ENCODE data around the gene SOHLH2. TPM values are rescaled to one million over a fixed set of nuclear protein-coding genes. Genes with fewer than 3 reads are reported as not detected.

SOHLH2 gene
- total RNA-seq, 4 donors from 2014 or later: 2.4 TPM; not detected in 3

DNA sequence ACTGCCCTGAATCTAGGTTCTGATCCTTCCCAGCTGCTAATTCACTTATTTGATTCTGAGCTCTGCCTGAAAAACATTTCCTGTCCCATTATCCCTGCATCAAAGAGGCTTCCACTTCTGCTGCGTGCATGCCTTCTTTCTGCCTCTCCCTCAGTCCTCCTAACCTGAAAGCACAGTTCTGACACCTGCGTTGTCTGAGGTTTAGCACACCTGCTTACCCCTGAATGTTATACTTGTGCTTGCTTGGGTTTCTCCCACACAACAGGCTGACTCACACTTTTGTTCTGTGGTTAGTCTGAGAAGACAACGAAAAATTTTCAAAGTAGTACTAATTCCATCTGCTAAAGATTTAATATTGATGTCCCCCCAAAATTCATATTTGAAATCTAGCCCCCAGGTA lies 3.1 kb upstream of the SOHLH2 start:
- no peak for ATAC-seq
- no peaks in the 10 kb centered on the region for H3K9me3 ChIP-seq
- H3K4me3 ChIP-seq: no peak overlapping the region
- no peak for DNase-seq
- in situ Hi-C loops (cut with MboI; ENCODE audit: low sequenced_read_pairs in 4 of 4) (no loop called here), intact Hi-C loops (cut with DNase I; ENCODE audit: low total_unique reads) (no loop called here)
- H3K27ac ChIP-seq: no peak overlapping the region
- no peak for TF ChIP-seq POLR2A (IDR thresholded peaks at IDR 0.05)
- TF ChIP-seq, protein P1, sequence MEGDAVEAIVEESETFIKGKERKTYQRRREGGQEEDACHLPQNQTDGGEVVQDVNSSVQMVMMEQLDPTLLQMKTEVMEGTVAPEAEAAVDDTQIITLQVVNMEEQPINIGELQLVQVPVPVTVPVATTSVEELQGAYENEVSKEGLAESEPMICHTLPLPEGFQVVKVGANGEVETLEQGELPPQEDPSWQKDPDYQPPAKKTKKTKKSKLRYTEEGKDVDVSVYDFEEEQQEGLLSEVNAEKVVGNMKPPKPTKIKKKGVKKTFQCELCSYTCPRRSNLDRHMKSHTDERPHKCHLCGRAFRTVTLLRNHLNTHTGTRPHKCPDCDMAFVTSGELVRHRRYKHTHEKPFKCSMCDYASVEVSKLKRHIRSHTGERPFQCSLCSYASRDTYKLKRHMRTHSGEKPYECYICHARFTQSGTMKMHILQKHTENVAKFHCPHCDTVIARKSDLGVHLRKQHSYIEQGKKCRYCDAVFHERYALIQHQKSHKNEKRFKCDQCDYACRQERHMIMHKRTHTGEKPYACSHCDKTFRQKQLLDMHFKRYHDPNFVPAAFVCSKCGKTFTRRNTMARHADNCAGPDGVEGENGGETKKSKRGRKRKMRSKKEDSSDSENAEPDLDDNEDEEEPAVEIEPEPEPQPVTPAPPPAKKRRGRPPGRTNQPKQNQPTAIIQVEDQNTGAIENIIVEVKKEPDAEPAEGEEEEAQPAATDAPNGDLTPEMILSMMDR (IDR thresholded peaks at IDR 0.05 in 4 of 5, conservative IDR thresholded peaks at IDR 0.05 in 1 of 5): no peak
- no peaks in the 10 kb centered on the region for H3K27me3 ChIP-seq
- H3K4me1 ChIP-seq: no peaks in the 10 kb centered on the region
- no peaks in the 10 kb centered on the region for H3K36me3 ChIP-seq

DNA sequence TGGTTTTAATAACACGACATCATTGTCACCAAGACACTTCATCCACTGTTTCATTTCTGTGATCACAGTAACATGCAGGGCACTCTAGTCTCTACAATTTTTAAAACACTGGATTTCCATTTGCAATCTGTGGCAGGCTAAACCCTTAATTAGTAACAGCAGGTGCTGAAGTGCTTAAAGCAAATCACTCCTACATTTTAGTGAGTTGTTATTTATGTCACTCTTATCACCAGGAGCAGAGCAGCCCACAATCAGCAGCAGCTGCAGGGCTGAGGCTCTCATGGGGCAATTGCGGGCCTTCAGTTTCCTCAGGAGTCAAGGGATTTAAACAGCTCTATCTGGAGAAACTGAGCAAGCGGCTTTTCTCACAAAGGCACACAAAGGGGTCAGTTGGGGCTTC lies 1.6 kb downstream of the SOHLH2 start:
- ATAC-seq: no peak
- in situ Hi-C loops (cut with MboI; ENCODE audit: low sequenced_read_pairs in 4 of 4): no loop called here

DNA sequence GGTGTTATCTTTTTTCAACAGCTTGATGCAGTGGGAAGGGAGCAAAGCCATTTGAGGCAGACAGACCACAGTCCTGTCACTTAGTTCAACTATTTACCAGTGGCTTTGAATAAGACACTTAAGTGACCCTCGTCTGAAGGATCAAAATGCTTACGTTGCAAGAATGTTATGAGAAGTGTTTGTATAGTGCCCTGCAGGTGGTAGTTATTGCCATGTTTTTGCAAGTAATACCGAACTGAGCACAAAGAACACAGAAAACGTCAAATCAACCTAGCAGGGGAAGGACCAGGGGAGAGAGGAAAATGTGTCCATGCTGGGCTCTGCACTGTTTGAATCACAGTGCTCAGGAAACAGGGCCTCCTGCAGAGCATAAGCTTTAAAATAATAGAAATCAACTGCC lies 2.8 kb downstream of the SOHLH2 start:
- intact Hi-C loops (cut with DNase I; ENCODE audit: low total_unique reads): no loop called here
- ATAC-seq: no peak

More for the DNA sequence above, 1.6 kb downstream of the SOHLH2 start:
- Histone ChIP-seq H3K4me1 (no peaks in the 10 kb centered on the region), H3K4me3 (no peak overlapping the region), H3K9me3 (no peaks in the 10 kb centered on the region), H3K27ac (no peak overlapping the region), H3K27me3 (no peaks in the 10 kb centered on the region), H3K36me3 (no peaks in the 10 kb centered on the region)
- no peak for DNase-seq
- TF ChIP-seq, protein P1 (IDR thresholded peaks at IDR 0.05 in 4 of 5, conservative IDR thresholded peaks at IDR 0.05 in 1 of 5): no peak
- no peak for TF ChIP-seq POLR2A (IDR thresholded peaks at IDR 0.05)
- intact Hi-C loops (cut with DNase I; ENCODE audit: low total_unique reads): no loop called here

DNA sequence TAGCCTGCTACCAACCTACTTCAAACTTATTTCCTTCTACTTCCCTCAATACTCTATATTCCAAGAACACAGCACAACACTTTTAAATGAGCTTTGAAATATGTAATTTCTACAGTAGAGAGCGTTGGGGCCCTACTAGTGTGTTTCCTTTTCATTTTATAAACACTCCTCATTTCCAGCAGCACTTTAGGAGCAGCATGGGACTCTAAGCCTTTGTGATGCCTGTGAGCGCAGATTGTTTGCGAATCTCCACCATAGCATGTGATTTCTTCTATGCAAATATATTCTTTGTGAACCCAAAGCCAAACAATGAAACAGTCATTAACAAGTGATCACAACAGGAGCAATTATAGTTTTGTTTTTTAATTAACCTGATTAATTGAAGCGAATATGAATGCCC lies 3.6 kb downstream of the SOHLH2 start:
- Histone ChIP-seq H3K27ac (no peak overlapping the region), H3K36me3 (no peaks in the 10 kb centered on the region), H3K4me1 (no peaks in the 10 kb centered on the region), H3K4me3 (no peak overlapping the region), H3K27me3 (no peaks in the 10 kb centered on the region), H3K9me3 (no peaks in the 10 kb centered on the region)
- DNase-seq: no peak
- in situ Hi-C loops (cut with MboI; ENCODE audit: low sequenced_read_pairs in 4 of 4): no loop called here
- TF ChIP-seq, protein P1 (IDR thresholded peaks at IDR 0.05 in 4 of 5, conservative IDR thresholded peaks at IDR 0.05 in 1 of 5): no peak
- TF ChIP-seq POLR2A (IDR thresholded peaks at IDR 0.05): no peak
- intact Hi-C loops (cut with DNase I; ENCODE audit: low total_unique reads): no loop called here
- no peak for ATAC-seq

More for the DNA sequence above, 2.8 kb downstream of the SOHLH2 start:
- no peak for DNase-seq
- Histone ChIP-seq H3K27ac (no peak overlapping the region), H3K4me3 (no peak overlapping the region), H3K4me1 (no peaks in the 10 kb centered on the region), H3K36me3 (no peaks in the 10 kb centered on the region), H3K27me3 (no peaks in the 10 kb centered on the region), H3K9me3 (no peaks in the 10 kb centered on the region)
- in situ Hi-C loops (cut with MboI; ENCODE audit: low sequenced_read_pairs in 4 of 4): no loop called here
- TF ChIP-seq, protein P1 (IDR thresholded peaks at IDR 0.05 in 4 of 5, conservative IDR thresholded peaks at IDR 0.05 in 1 of 5): no peak
- no peak for TF ChIP-seq POLR2A (IDR thresholded peaks at IDR 0.05)

DNA sequence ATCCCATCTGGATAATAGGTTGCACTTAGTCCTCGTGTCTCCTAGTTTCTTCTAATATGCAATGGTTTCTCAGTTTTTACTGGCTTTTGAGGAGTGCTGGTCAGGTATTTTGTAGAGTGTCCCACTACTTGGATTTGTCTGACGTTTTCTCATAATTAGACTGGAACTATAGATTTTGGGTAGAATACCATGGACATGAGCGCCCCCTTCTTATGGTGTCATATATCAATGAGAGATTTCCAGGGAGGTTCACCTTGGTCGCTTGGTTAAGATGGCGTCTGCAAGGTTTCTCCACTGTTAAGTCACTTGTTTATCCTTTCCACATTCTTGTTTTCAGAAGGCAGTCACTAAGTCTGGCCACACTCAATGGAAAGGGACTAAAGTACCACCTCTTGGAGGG lies 6.7 kb downstream of the SOHLH2 start:
- no peak for ATAC-seq
- H3K27ac ChIP-seq: no peak overlapping the region
- no peaks in the 10 kb centered on the region for H3K4me1 ChIP-seq
- H3K27me3 ChIP-seq: no peaks in the 10 kb centered on the region
- no peaks in the 10 kb centered on the region for H3K36me3 ChIP-seq
- H3K4me3 ChIP-seq: no peak overlapping the region
- TF ChIP-seq, protein P1 (IDR thresholded peaks at IDR 0.05 in 4 of 5, conservative IDR thresholded peaks at IDR 0.05 in 1 of 5): no peak
- H3K9me3 ChIP-seq: no peaks in the 10 kb centered on the region
- intact Hi-C loops (cut with DNase I; ENCODE audit: low total_unique reads): no loop called here
- in situ Hi-C loops (cut with MboI; ENCODE audit: low sequenced_read_pairs in 4 of 4): no loop called here
- DNase-seq: no peak
